Erythroblast (primary cell): ENCODE results near the gene PMF1.

Experiments used
- GATA1 ChIP-seq: IDR thresholded peaks from 2 replicates; pipeline ENCODE4 v1.6.1; 2011; ENCODE audit warnings: low read depth, mild to moderate bottlenecking, control low read depth, low read length, moderate library complexity
- POLR2A ChIP-seq: IDR thresholded peaks from 2 replicates; pipeline ENCODE4 v1.6.1; 2011; ENCODE audit warnings: mild to moderate bottlenecking, low read length

DNA sequence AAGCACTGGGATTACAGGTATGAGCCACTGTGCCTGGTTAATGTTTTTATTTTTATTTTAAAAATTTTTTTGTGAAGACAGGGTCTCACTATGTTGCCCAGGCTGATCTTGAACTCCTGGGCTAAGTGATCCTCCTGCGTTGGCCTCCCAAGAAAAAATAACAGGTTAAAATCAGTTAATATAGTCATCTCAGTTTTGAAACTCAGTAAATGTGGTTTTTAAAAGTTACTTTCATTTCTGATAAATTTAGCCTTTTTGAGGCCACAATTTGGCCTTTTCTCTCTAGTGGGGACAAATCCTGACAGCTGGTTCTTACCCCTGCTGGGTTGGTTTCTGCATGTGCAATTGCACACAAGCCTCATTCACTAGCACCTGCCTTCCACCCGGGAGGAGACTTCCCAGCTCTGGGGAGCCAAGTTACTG is 13.3 kb downstream of the PMF1 start:
- TF ChIP-seq POLR2A (no peak), GATA1 (no peak)
